ENCODE data around the gene SHISA9.

GRCh38 chr16:13076878-13077277, 175.5 kb downstream of the SHISA9 start:
- TF ChIP-seq TSHZ2 (CRISPR knock-in tag; IDR thresholded peaks at IDR 0.05) (no peak), GLIS3 (CRISPR knock-in tag; IDR thresholded peaks at IDR 0.05) (no peak), PATZ1 (CRISPR knock-in tag; IDR thresholded peaks at IDR 0.05; ENCODE audit: borderline replicate concordance) (no peak), OSR1 (CRISPR knock-in tag; IDR thresholded peaks at IDR 0.05) (no peak), ZFP30 (CRISPR knock-in tag; IDR thresholded peaks at IDR 0.05) (no peak), TOX (CRISPR knock-in tag; IDR thresholded peaks at IDR 0.05; ENCODE audit: borderline replicate concordance) (no peak), SNAI2 (CRISPR knock-in tag; IDR thresholded peaks at IDR 0.05) (no peak), ZNF70 (CRISPR knock-in tag; IDR thresholded peaks at IDR 0.05) (no peak), ZNF8 (CRISPR knock-in tag; IDR thresholded peaks at IDR 0.05) (no peak)
